Kidney (tissue), 14 donors: ENCODE measurements around the gene PDE3B. TPM values are rescaled to one million over a fixed set of nuclear protein-coding genes. Genes with fewer than 3 reads are reported as not detected.
"Not testable (repeated sequence)": the region's sequence is repeated elsewhere in the genome, so short reads cannot be mapped to it uniquely, and the experiment has no call there.

ENCODE experiments used
- DNase-seq, 5 donors: peaks; one replicate each; pipeline ENCODE4 v3.0.0-alpha.2; 2013 to 2020
- FAIRE-seq: peaks from 2 replicates; lab custom pipeline; 2012; peaks lifted over from hg19 to GRCh38; lab: Jason Lieb, UNC
- H3K27ac ChIP-seq, 2 donors: one replicate each; pipeline ENCODE4 v1.7.0; 2013; ENCODE audit warnings: low read depth in 2 of 2, low read length in 2 of 2, inconsistent platforms in 1 of 2
- H3K27me3 ChIP-seq: one replicate; pipeline ENCODE4 v1.7.1; 2013; ENCODE audit warnings: low read length, inconsistent platforms; ENCODE audit not compliant: control insufficient read depth, insufficient read depth
- H3K36me3 ChIP-seq, 3 donors: one replicate each; pipeline versions ENCODE4 v1.7.0 to v1.7.1; 2013; ENCODE audit warnings: low read length in 3 of 3, control low read depth in 1 of 3, inconsistent platforms in 1 of 3; ENCODE audit not compliant: insufficient read depth in 3 of 3, control insufficient read depth in 2 of 3
- H3K4me1 ChIP-seq, 3 donors: one replicate each; pipeline versions ENCODE4 v1.7.0 to v1.7.1; 2013; ENCODE audit warnings: low read length in 3 of 3, inconsistent platforms in 1 of 3, low read depth in 1 of 3; ENCODE audit not compliant: control insufficient read depth in 2 of 3, insufficient read depth in 2 of 3
- H3K4me3 ChIP-seq, 3 donors: one replicate each; pipeline versions ENCODE4 v1.7.0 to v1.8.1; 2013; ENCODE audit warnings: low read length in 3 of 3, control low read depth in 1 of 3, inconsistent platforms in 1 of 3
- H3K9ac ChIP-seq, 3 donors: one replicate each; pipeline versions ENCODE4 v1.7.0 to v1.7.1; 2013; ENCODE audit warnings: low read length in 3 of 3, control low read depth in 1 of 3, inconsistent platforms in 1 of 3
- H3K9me3 ChIP-seq, 3 donors: one replicate each; pipeline versions ENCODE4 v1.7.0 to v1.7.1; 2013; ENCODE audit warnings: low read length in 3 of 3, control low read depth in 1 of 3, inconsistent platforms in 1 of 3; ENCODE audit not compliant: control insufficient read depth in 2 of 3, insufficient read depth in 1 of 3
- intact Hi-C: fragments of 100-400 bp; cut with DNase I; formaldehyde crosslinking; loops from one replicate; pipeline ENCODE4 v1.11.1; 2022
- polyA plus RNA-seq: library from polyadenylated mRNA; stranded (reverse); fragments of 350-450 nt; fragmentation: Illumina TruSeq; extraction: RNeasy Lipid Tissue Mini Kit (QIAGEN cat#74804); gene quantifications from one replicate; pipeline ENCODE4 v1.2.3, GENCODE V29; 2014; ENCODE audit warnings: low read depth, low replicate concordance; ENCODE audit not compliant: insufficient read depth
- total RNA-seq: library from RNA; stranded (reverse); fragmentation: NEBNext Ultra II Directional; extraction: Animal tissue kit (Norgen Biotek cat#: 25700); gene quantifications from one replicate; pipeline ENCODE4 v1.2.1, GENCODE V29; 2021
- TF ChIP-seq, protein P1 (sequence below): IDR thresholded peaks from 3 replicates; pipeline ENCODE4 v1.5.1; 2012; ENCODE audit warnings: mild to moderate bottlenecking, moderate library complexity, borderline replicate concordance; ENCODE audit not compliant: insufficient read depth; ENCODE audit errors: extremely low read depth
- donor health status: control.
- donor health status: control.
- donor health status: control.
- donor health status: control.
- donor health status: control.
- donor health status: DM: yes; HTN: yes; CAD: no.
- donor health status: Normal renal cell carcinoma (clear cell type).

PDE3B gene
- total and polyA plus RNA-seq, 2 donors from 2014 or later = 0.99 to 7.4 TPM

GRCh38 chr11:14713496-14714244, 70.1 kb downstream of the PDE3B start:
- TF ChIP-seq, protein P1, sequence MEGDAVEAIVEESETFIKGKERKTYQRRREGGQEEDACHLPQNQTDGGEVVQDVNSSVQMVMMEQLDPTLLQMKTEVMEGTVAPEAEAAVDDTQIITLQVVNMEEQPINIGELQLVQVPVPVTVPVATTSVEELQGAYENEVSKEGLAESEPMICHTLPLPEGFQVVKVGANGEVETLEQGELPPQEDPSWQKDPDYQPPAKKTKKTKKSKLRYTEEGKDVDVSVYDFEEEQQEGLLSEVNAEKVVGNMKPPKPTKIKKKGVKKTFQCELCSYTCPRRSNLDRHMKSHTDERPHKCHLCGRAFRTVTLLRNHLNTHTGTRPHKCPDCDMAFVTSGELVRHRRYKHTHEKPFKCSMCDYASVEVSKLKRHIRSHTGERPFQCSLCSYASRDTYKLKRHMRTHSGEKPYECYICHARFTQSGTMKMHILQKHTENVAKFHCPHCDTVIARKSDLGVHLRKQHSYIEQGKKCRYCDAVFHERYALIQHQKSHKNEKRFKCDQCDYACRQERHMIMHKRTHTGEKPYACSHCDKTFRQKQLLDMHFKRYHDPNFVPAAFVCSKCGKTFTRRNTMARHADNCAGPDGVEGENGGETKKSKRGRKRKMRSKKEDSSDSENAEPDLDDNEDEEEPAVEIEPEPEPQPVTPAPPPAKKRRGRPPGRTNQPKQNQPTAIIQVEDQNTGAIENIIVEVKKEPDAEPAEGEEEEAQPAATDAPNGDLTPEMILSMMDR = no peak
- Histone ChIP-seq H3K4me1 (no peaks in the 10 kb centered on the region), H3K9ac (no peak overlapping the region), H3K27ac (no peak overlapping the region), H3K9me3 (no peaks in the 10 kb centered on the region), H3K4me3 (no peak overlapping the region), H3K36me3 (no peaks in the 10 kb centered on the region), H3K27me3 (no peaks in the 10 kb centered on the region)
- DNase-seq = peak in 2 of 5 donors; percentile 4 to 6
- no peak for FAIRE-seq
- intact Hi-C loops = no loop called here

GRCh38 chr11:14715669-14716068, 72.1 kb downstream of the PDE3B start:
- FAIRE-seq, H3K27me3 ChIP-seq, H3K4me3 ChIP-seq, H3K4me1 ChIP-seq, intact Hi-C loops, H3K27ac ChIP-seq, H3K9me3 ChIP-seq, DNase-seq, H3K36me3 ChIP-seq, H3K9ac ChIP-seq: not testable (repeated sequence)

DNA sequence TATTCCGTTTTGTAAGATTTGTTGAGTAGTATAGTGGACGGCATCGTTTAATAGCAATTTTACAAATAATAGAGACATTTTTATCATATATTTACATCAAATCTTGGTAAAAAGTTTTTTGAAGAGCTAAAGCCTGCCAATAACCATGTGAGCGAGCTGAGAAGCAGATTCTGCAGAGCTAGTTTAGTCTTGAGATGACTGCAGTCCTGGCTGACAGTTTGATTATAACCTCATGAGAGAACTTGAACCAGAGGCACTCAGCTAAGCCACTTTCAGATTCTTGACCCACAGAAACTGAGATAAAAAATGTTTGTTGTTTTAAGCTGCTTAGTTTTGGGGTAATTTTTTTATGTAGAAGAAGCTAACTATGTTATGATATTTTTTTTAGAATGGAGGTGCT, 78.9 kb downstream of the PDE3B start:
- no peak for DNase-seq
- FAIRE-seq = no peak
- intact Hi-C loops = no loop called here
- H3K36me3 ChIP-seq = no peaks in the 10 kb centered on the region
- H3K9ac ChIP-seq = no peak overlapping the region
- H3K4me3 ChIP-seq = no peak overlapping the region
- H3K27me3 ChIP-seq = no peaks in the 10 kb centered on the region
- H3K9me3 ChIP-seq = no peaks in the 10 kb centered on the region
- H3K27ac ChIP-seq = no peak overlapping the region
- H3K4me1 ChIP-seq = no peaks in the 10 kb centered on the region
- TF ChIP-seq, protein P1 = no peak

GRCh38 chr11:14725150-14725549, 81.5 kb downstream of the PDE3B start:
- H3K4me3 ChIP-seq = no peak overlapping the region
- no peak overlapping the region for H3K9ac ChIP-seq
- intact Hi-C loops = no loop called here
- DNase-seq (no peak), FAIRE-seq (no peak)
- no peaks in the 10 kb centered on the region for H3K27me3 ChIP-seq
- H3K4me1 ChIP-seq = no peaks in the 10 kb centered on the region
- TF ChIP-seq, protein P1 = no peak
- no peak overlapping the region for H3K27ac ChIP-seq
- no peaks in the 10 kb centered on the region for H3K9me3 ChIP-seq
- no peaks in the 10 kb centered on the region for H3K36me3 ChIP-seq
